IMR-90 (cell line): ENCODE measurements around the gene ZFAND2A. TPM values are rescaled to one million over a fixed set of nuclear protein-coding genes. Genes with fewer than 3 reads are reported as not detected.

Experiments used
- ATAC-seq: fragments of 200-7000 bp; cut with Tn5 transposase; 2 replicates; pipeline ENCODE4 v1.9.1; 2020; ENCODE audit warnings: low read depth, mild to moderate bottlenecking, moderate library complexity
- BruUV-seq: library from RNA; stranded (reverse); fragments of 400-500 nt; replicated peaks from 2 replicates; lab custom pipeline; 2021; lab: Mats Ljungman, UMichigan
- CTCF ChIA-PET: fragments of 300-600 bp; formaldehyde crosslinking; extraction: SDS; loops from one replicate; lab custom pipeline; 2021; ENCODE audit warnings: antibody characterized with exemption; lab: Yijun Ruan, JAX
- POLR2A ChIA-PET: fragments of 300-600 bp; sonication (Branson Sonifier 250); formaldehyde crosslinking; loops from one replicate; lab custom pipeline; 2022; ENCODE audit warnings: antibody characterized with exemption; ENCODE audit not compliant: unreplicated experiment; lab: Charles Lee
- DNase-seq: peaks from one replicate; pipeline ENCODE4 v3.0.0; 2013
- H2AFZ ChIP-seq: replicated peaks from 2 replicates; pipeline ENCODE3; 2013; ENCODE audit warnings: low read length, mild to moderate bottlenecking; ENCODE audit not compliant: poor library complexity
- H2AK5ac ChIP-seq: 2 replicates; pipeline ENCODE4 v1.6.1; 2013; ENCODE audit warnings: low read depth, low read length, inconsistent platforms
- H2AK9ac ChIP-seq: replicated peaks from 2 replicates; pipeline ENCODE3; 2013; ENCODE audit warnings: mild to moderate bottlenecking, low read depth, low read length, moderate library complexity; ENCODE audit not compliant: poor library complexity
- H2BK120ac ChIP-seq: 2 replicates; pipeline ENCODE4 v1.6.1; 2013; ENCODE audit warnings: low read depth, low read length, inconsistent platforms
- H2BK15ac ChIP-seq: 3 replicates; pipeline ENCODE4 v1.6.1; 2013; ENCODE audit warnings: low read depth, low read length, inconsistent platforms
- H2BK20ac ChIP-seq: 2 replicates; pipeline ENCODE4 v1.6.1; 2013; ENCODE audit warnings: low read depth, mild to moderate bottlenecking, inconsistent platforms, low read length, moderate library complexity
- H2BK5ac ChIP-seq: 2 replicates; pipeline ENCODE4 v1.6.1; 2013; ENCODE audit warnings: mild to moderate bottlenecking, low read depth, low read length, inconsistent platforms; ENCODE audit not compliant: poor library complexity, severe bottlenecking
- H3K14ac ChIP-seq: replicated peaks from 2 replicates; pipeline ENCODE4 v1.6.1; 2013; ENCODE audit warnings: low read depth, low read length, inconsistent platforms
- H3K18ac ChIP-seq: 2 replicates; pipeline ENCODE4 v1.6.1; 2013; ENCODE audit warnings: low read depth, low read length, control low read depth
- H3K23ac ChIP-seq: 2 replicates; pipeline ENCODE4 v1.6.1; 2013; ENCODE audit warnings: low read depth, low read length, inconsistent platforms
- H3K27ac ChIP-seq: 2 replicates; pipeline ENCODE4 v1.5.1; 2013; ENCODE audit warnings: mild to moderate bottlenecking, control low read depth, low read length; ENCODE audit not compliant: insufficient read depth
- H3K27me3 ChIP-seq: 2 replicates; pipeline ENCODE4 v1.6.1; 2013; ENCODE audit warnings: low read length; ENCODE audit not compliant: control insufficient read depth, insufficient read depth
- H3K36me3 ChIP-seq: 2 replicates; pipeline ENCODE4 v1.6.1; 2013; ENCODE audit warnings: low read length, mixed read lengths; ENCODE audit not compliant: control insufficient read depth, insufficient read depth
- H3K4ac ChIP-seq: 2 replicates; pipeline ENCODE4 v1.6.1; 2013; ENCODE audit warnings: low read depth, low read length, inconsistent platforms
- H3K4me1 ChIP-seq: 2 replicates; pipeline ENCODE4 v1.6.1; 2013; ENCODE audit warnings: low read length, mixed read lengths; ENCODE audit not compliant: control insufficient read depth, insufficient read depth
- H3K4me2 ChIP-seq: 2 replicates; pipeline ENCODE4 v1.6.1; 2013; ENCODE audit warnings: low read depth, mild to moderate bottlenecking, control low read depth, low read length, moderate library complexity
- H3K4me3 ChIP-seq: 2 replicates; pipeline ENCODE4 v1.5.1; 2013; ENCODE audit warnings: low read depth, mild to moderate bottlenecking, control low read depth, low read length, moderate library complexity; ENCODE audit not compliant: insufficient read depth
- H3K56ac ChIP-seq: 2 replicates; pipeline ENCODE4 v1.6.1; 2013; ENCODE audit warnings: low read length, inconsistent platforms; ENCODE audit not compliant: insufficient read depth; ENCODE audit errors: extremely low read depth
- H3K79me1 ChIP-seq, 2 experiments: 2 replicates each; pipeline ENCODE4 v1.6.1; 2013; ENCODE audit warnings: low read length in 2 of 2, inconsistent platforms in 1 of 2, low read depth in 1 of 2
- H3K9ac ChIP-seq: 2 replicates; pipeline ENCODE4 v1.6.1; 2013; ENCODE audit warnings: low read depth, low read length, control low read depth
- H3K9me1 ChIP-seq: 2 replicates; pipeline ENCODE4 v1.6.1; 2013; ENCODE audit warnings: low read length, inconsistent platforms; ENCODE audit not compliant: insufficient read depth
- H3K9me3 ChIP-seq: 2 replicates; pipeline ENCODE4 v1.6.1; 2013; ENCODE audit warnings: low read length; ENCODE audit not compliant: control insufficient read depth, insufficient read depth
- H4K20me1 ChIP-seq: 2 replicates; pipeline ENCODE4 v1.6.1; 2013; ENCODE audit warnings: low read length, inconsistent platforms; ENCODE audit not compliant: insufficient read depth
- H4K5ac ChIP-seq: 2 replicates; pipeline ENCODE4 v1.6.1; 2013; ENCODE audit warnings: mild to moderate bottlenecking, low read depth, low read length, control low read depth
- H4K8ac ChIP-seq, 2 experiments: 2 replicates each; pipeline ENCODE4 v1.6.1; 2013; ENCODE audit warnings: low read depth in 2 of 2, low read length in 2 of 2, control low read depth in 1 of 2, inconsistent platforms in 1 of 2
- H4K91ac ChIP-seq: 2 replicates; pipeline ENCODE4 v1.6.1; 2013; ENCODE audit warnings: low read depth, low read length, inconsistent platforms; ENCODE audit not compliant: insufficient read depth
- CHD1 ChIP-seq: IDR thresholded peaks from 2 replicates; pipeline ENCODE4 v1.6.1; 2012; ENCODE audit warnings: low read depth, low read length, improper control_type of control experiment
- FOS ChIP-seq: fragments of 150-350 bp; IDR thresholded peaks from 2 replicates; pipeline ENCODE4 v1.6.1; 2016; ENCODE audit warnings: low read depth, low read length
- MXI1 ChIP-seq: IDR thresholded peaks from 2 replicates; pipeline ENCODE4 v1.6.1; 2012; ENCODE audit warnings: low read depth, mild to moderate bottlenecking, low read length, moderate library complexity, borderline replicate concordance
- RCOR1 ChIP-seq: IDR thresholded peaks from 2 replicates; pipeline ENCODE4 v1.6.1; 2012; ENCODE audit warnings: mild to moderate bottlenecking, low read length, improper control_type of control experiment; ENCODE audit not compliant: insufficient replicate concordance
- RFX5 ChIP-seq: IDR thresholded peaks from 2 replicates; pipeline ENCODE4 v1.8.0; 2012; ENCODE audit warnings: low read depth, mild to moderate bottlenecking, low read length, moderate library complexity
- USF2 ChIP-seq: fragments of 150-350 bp; IDR thresholded peaks from 2 replicates; pipeline ENCODE4 v1.6.1; 2017; ENCODE audit warnings: mild to moderate bottlenecking, antibody characterized with exemption, low read length, low read depth
- WGBS, 2 experiments: methylation state at CpG; one replicate each; pipeline versions ENCODE4 v1.1.5 to v1.1.7; 2013; ENCODE audit warnings: missing lambda C conversion rate in 2 of 2; ENCODE audit not compliant: insufficient read length in 1 of 2; ENCODE audit errors: extremely low coverage in 2 of 2; 5-methylcytosine and 5-hydroxymethylcytosine counted together
- dilution Hi-C: fragments of 300-500 bp; cut with HindIII; formaldehyde crosslinking; loops from one replicate; pipeline ENCODE4 v1.14.3; 2018; ENCODE audit warnings: low sequenced_read_pairs; ENCODE audit not compliant: unreplicated experiment
- in situ Hi-C: fragments of 300-500 bp; cut with MboI; formaldehyde crosslinking; loops from 3 replicates; pipeline ENCODE4 v1.14.3; 2019; ENCODE audit warnings: low sequenced_read_pairs, inconsistent platforms, mixed read lengths
- intact Hi-C: fragments of 100-400 bp; cut with micrococcal nuclease; formaldehyde crosslinking; loops from 2 replicates; pipeline ENCODE4 v1.10.0; 2022
- polyA plus RNA-seq, 3 experiments: library from polyadenylated mRNA; depleted of rRNA; stranded (reverse); fragments of >200 nt; gene quantifications; 2 replicates each; pipeline ENCODE4 v1.2.3, GENCODE V29; 2012; ENCODE audit warnings: low replicate concordance in 1 of 3
- total RNA-seq: library from RNA; depleted of rRNA; stranded (reverse); fragments of >200 nt; gene quantifications from 2 replicates; pipeline ENCODE4 v1.2.3, GENCODE V29; 2012

The ZFAND2A gene
- total and polyA plus RNA-seq, 2 of the 4 experiments (the other 2 are of a cell fraction): 11.8 to 28.7 TPM

- intact Hi-C loops: no loop called here
- no peaks in the 10 kb centered on the region for H3K36me3 ChIP-seq
- no peak overlapping the region for H2AK9ac ChIP-seq
- ATAC-seq: no peak
- H2BK5ac ChIP-seq: no peak overlapping the region
- no peak for DNase-seq
- peaks cover 2% of the 10 kb centered on the region; the same call in 1 of the 2 replicates for H3K9me3 ChIP-seq
- H2AFZ ChIP-seq: no peak overlapping the region
- in situ Hi-C loops: no loop called here
- no peaks in the 10 kb centered on the region for H3K79me1 ChIP-seq
- ChIA-PET CTCF (interaction anchor here (1.5 kb wide), 1 partner anchor 188 kb away, joined by 3 read pairs; no protein-coding TSS in a partner anchor), POLR2A (no interaction called here)
- no peak overlapping the region for H3K4me2 ChIP-seq
- H4K91ac ChIP-seq: no peak overlapping the region
- no peak overlapping the region for H3K27ac ChIP-seq
- 0 out of 2 replicates have a peak, but pooled peaks cover 2% of the 10 kb centered on the region for H3K4me1 ChIP-seq
- H3K18ac ChIP-seq: no peak overlapping the region
- no peak overlapping the region for H3K56ac ChIP-seq
- peaks cover 9% of the 10 kb centered on the region; the same call in 1 of the 2 replicates for H3K27me3 ChIP-seq
- no peak overlapping the region for H2BK20ac ChIP-seq
- no peak overlapping the region for H3K4me3 ChIP-seq
- WGBS, 2 experiments: no CpG with 5 or more reads among the region's 19 CpGs
- no peak overlapping the region for H4K8ac ChIP-seq
- H2BK15ac ChIP-seq: no peak overlapping the region
- TF ChIP-seq CHD1 (no peak), RFX5 (no peak), MXI1 (no peak), USF2 (no peak), RCOR1 (no peak), FOS (no peak)
- no TSS peak for BruUV-seq
- H2AK5ac ChIP-seq: no peak overlapping the region
- no peak overlapping the region for H3K23ac ChIP-seq
- H2BK120ac ChIP-seq: no peak overlapping the region
- no peak overlapping the region for H3K14ac ChIP-seq
- H3K4ac ChIP-seq: no peak overlapping the region
- H4K5ac ChIP-seq: no peak overlapping the region
- no peaks in the 10 kb centered on the region for H4K20me1 ChIP-seq
- no peak overlapping the region for H3K9ac ChIP-seq
- H3K9me1 ChIP-seq: 0 out of 2 replicates have a peak, but pooled peaks cover 6% of the 10 kb centered on the region
- dilution Hi-C loops: no loop called here
Observed at GRCh38 chr7:1181031-1181430, 21.0 kb upstream of the ZFAND2A start.
